Keratinocyte (primary cell): ENCODE measurements around the gene RHBDL2.

Source experiments
- EZH2 ChIP-seq: IDR thresholded peaks from one replicate; pipeline ENCODE4 v1.6.1; 2012; ENCODE audit warnings: inconsistent platforms, mild to moderate bottlenecking, low read length, moderate library complexity
- TF ChIP-seq, protein P1 (sequence below), 3 experiments: IDR thresholded peaks in 1 of 3; conservative IDR thresholded peaks in 1 of 3; optimal IDR thresholded peaks in 1 of 3; 2 replicates in 2 of 3; 3 replicates in 1 of 3; pipeline versions ENCODE3 to v1.5.1; 2011; ENCODE audit warnings: low read length in 3 of 3, mild to moderate bottlenecking in 3 of 3, moderate library complexity in 2 of 3, control low read depth in 1 of 3, inconsistent platforms in 1 of 3; ENCODE audit not compliant: insufficient read depth in 2 of 3; ENCODE audit errors: extremely low read depth in 1 of 3

DNA sequence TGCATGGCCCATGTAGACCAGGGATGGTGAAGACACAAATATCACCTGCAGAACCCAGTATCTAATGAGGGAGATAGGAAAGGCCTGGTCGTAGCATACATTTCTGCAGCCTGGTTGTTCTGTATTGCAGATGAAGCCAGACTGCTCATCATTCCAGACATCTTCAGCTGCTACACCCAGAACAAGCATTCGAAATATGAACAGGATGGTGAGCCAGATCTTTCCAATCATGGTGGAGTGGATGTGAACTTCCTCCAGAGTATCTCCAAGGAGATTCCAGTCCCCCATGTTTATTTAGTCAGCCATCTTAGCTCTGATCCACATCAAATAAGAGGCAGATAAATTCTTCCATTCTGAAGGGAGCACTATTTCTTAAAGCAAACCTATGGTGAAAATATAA lies 65.8 kb downstream of the RHBDL2 start:
- TF ChIP-seq, protein P1, sequence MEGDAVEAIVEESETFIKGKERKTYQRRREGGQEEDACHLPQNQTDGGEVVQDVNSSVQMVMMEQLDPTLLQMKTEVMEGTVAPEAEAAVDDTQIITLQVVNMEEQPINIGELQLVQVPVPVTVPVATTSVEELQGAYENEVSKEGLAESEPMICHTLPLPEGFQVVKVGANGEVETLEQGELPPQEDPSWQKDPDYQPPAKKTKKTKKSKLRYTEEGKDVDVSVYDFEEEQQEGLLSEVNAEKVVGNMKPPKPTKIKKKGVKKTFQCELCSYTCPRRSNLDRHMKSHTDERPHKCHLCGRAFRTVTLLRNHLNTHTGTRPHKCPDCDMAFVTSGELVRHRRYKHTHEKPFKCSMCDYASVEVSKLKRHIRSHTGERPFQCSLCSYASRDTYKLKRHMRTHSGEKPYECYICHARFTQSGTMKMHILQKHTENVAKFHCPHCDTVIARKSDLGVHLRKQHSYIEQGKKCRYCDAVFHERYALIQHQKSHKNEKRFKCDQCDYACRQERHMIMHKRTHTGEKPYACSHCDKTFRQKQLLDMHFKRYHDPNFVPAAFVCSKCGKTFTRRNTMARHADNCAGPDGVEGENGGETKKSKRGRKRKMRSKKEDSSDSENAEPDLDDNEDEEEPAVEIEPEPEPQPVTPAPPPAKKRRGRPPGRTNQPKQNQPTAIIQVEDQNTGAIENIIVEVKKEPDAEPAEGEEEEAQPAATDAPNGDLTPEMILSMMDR (optimal IDR thresholded peaks at IDR 0.05 in 1 of 3, IDR thresholded peaks at IDR 0.05 in 1 of 3, conservative IDR thresholded peaks at IDR 0.05 in 1 of 3; ENCODE audit: extremely low read depth in 1 of 3, insufficient read depth in 2 of 3, low read length in 3 of 3) = no peak
- TF ChIP-seq EZH2 = no peak
